GM18520 (cell line): ENCODE measurements around the gene A1BG.
"Not testable (repeated sequence)": the region's sequence is repeated elsewhere in the genome, so short reads cannot be mapped to it uniquely, and the experiment has no call there.

Experiments
- ATAC-seq: cut with Tn5 transposase; IDR thresholded peaks from one replicate; pipeline ENCODE4 v1.9.1; 2021; ENCODE audit not compliant: unreplicated experiment

The A1BG gene

GRCh38 chr19:58338336-58338735 is 15.0 kb downstream of the A1BG start:
- no peak for ATAC-seq

- no peak for ATAC-seq
Observed at GRCh38 chr19:58336820-58337219, 16.5 kb downstream of the A1BG start.

- ATAC-seq: no peak
Observed at GRCh38 chr19:58336216-58336615, 17.1 kb downstream of the A1BG start.

- ATAC-seq: no peak
Observed at GRCh38 chr19:58335630-58336029, 17.7 kb downstream of the A1BG start.

GRCh38 chr19:58334691-58335249 is 18.5 kb downstream of the A1BG start:
- no peak for ATAC-seq

- no peak for ATAC-seq
Observed at GRCh38 chr19:58332697-58333096, 20.6 kb downstream of the A1BG start.

- no peak for ATAC-seq
Observed at GRCh38 chr19:58330458-58330857, 22.8 kb downstream of the A1BG start.

- ATAC-seq: no peak
Observed at GRCh38 chr19:58328999-58329398, 24.3 kb downstream of the A1BG start.

- ATAC-seq: peak; percentile 74
Observed at GRCh38 chr19:58326914-58327726, 26.2 kb downstream of the A1BG start, which contains the start of gene ZSCAN22. Gene ZSCAN22 (plus strand): TSS chr19:58326994. CDS start chr19:58334803, 7,809 bp downstream.

GRCh38 chr19:58326501-58326913 is 26.8 kb downstream of the A1BG start:
- no peak for ATAC-seq

GRCh38 chr19:58325311-58326022 is 27.8 kb downstream of the A1BG start:
- no peak for ATAC-seq

GRCh38 chr19:58319241-58319640 is 34.1 kb downstream of the A1BG start:
- ATAC-seq: no peak

GRCh38 chr19:58318297-58318696 is 35.0 kb downstream of the A1BG start:
- ATAC-seq: no peak

- no peak for ATAC-seq
Observed at GRCh38 chr19:58317476-58318072, 35.7 kb downstream of the A1BG start.

- no peak for ATAC-seq
Observed at GRCh38 chr19:58315580-58315979, 37.7 kb downstream of the A1BG start.

GRCh38 chr19:58311345-58311865 is 41.9 kb downstream of the A1BG start:
- ATAC-seq: no peak

- not testable (repeated sequence) for ATAC-seq
Observed at GRCh38 chr19:58310685-58311084, 42.6 kb downstream of the A1BG start.

- ATAC-seq: no peak
Observed at GRCh38 chr19:58307736-58308135, 45.6 kb downstream of the A1BG start.

GRCh38 chr19:58305932-58306323 is 47.4 kb downstream of the A1BG start:
- no peak for ATAC-seq

- ATAC-seq: peak; percentile 93
Observed at GRCh38 chr19:58305065-58305931, 48.0 kb downstream of the A1BG start, which contains the start of gene ERVK3-1. Gene ERVK3-1 (plus strand): TSS chr19:58305377. CDS start chr19:58312169, 6,792 bp downstream.
